Mesendoderm (in vitro differentiated cells): ENCODE measurements around the gene SMAD5.

Experiments used
- DNase-seq: peaks from one replicate; pipeline ENCODE4 v3.0.0; 2013
- H2AK5ac ChIP-seq: 2 replicates; pipeline ENCODE4 v1.6.1; 2013; ENCODE audit warnings: low read length, inconsistent platforms
- H2BK120ac ChIP-seq: 2 replicates; pipeline ENCODE4 v1.6.1; 2013; ENCODE audit warnings: low read depth, mild to moderate bottlenecking, low read length, moderate library complexity, mixed read lengths
- H2BK15ac ChIP-seq: replicated peaks from 2 replicates; pipeline ENCODE4 v1.6.1; 2013; ENCODE audit warnings: low read depth, mild to moderate bottlenecking, moderate library complexity
- H2BK5ac ChIP-seq: 2 replicates; pipeline ENCODE4 v1.6.1; 2013; ENCODE audit warnings: low read length, inconsistent platforms
- H3K18ac ChIP-seq: 2 replicates; pipeline ENCODE4 v1.6.1; 2013; ENCODE audit warnings: mild to moderate bottlenecking, low read length, mixed read lengths
- H3K23ac ChIP-seq: one replicate; pipeline ENCODE4 v1.6.1; 2013; ENCODE audit warnings: low read length
- H3K27ac ChIP-seq: 2 replicates; pipeline ENCODE4 v1.5.1; 2013; ENCODE audit warnings: low read depth, mild to moderate bottlenecking, inconsistent platforms, low read length, moderate library complexity
- H3K27me3 ChIP-seq: 2 replicates; pipeline ENCODE4 v1.6.1; 2013; ENCODE audit warnings: low read length, control low read depth, mild to moderate bottlenecking, inconsistent platforms; ENCODE audit not compliant: insufficient read depth, poor library complexity
- H3K36me3 ChIP-seq: 2 replicates; pipeline ENCODE4 v1.6.1; 2013; ENCODE audit warnings: low read length, inconsistent platforms; ENCODE audit not compliant: control insufficient read depth, insufficient read depth
- H3K4ac ChIP-seq: one replicate; pipeline ENCODE4 v1.6.1; 2013; ENCODE audit warnings: low read depth, mild to moderate bottlenecking, low read length, moderate library complexity
- H3K4me1 ChIP-seq: 2 replicates; pipeline ENCODE4 v1.6.1; 2013; ENCODE audit warnings: low read depth, low read length, inconsistent platforms; ENCODE audit not compliant: control insufficient read depth
- H3K4me2 ChIP-seq: 2 replicates; pipeline ENCODE4 v1.6.1; 2013; ENCODE audit warnings: low read length
- H3K4me3 ChIP-seq: 2 replicates; pipeline ENCODE4 v1.5.1; 2013; ENCODE audit warnings: mild to moderate bottlenecking, low read length
- H3K56ac ChIP-seq: one replicate; pipeline ENCODE4 v1.6.1; 2013; ENCODE audit warnings: low read length
- H3K79me1 ChIP-seq: 2 replicates; pipeline ENCODE4 v1.6.1; 2013; ENCODE audit warnings: low read length, inconsistent platforms
- H3K79me2 ChIP-seq: 2 replicates; pipeline ENCODE4 v1.6.1; 2013; ENCODE audit warnings: mild to moderate bottlenecking, low read length; ENCODE audit not compliant: control insufficient read depth, insufficient read depth
- H3K9ac ChIP-seq: 2 replicates; pipeline ENCODE4 v1.6.1; 2013; ENCODE audit warnings: low read length, inconsistent platforms
- H4K5ac ChIP-seq: one replicate; pipeline ENCODE4 v1.6.1; 2013; ENCODE audit warnings: low read length
- H4K8ac ChIP-seq: one replicate; pipeline ENCODE4 v1.6.1; 2013; ENCODE audit warnings: low read depth, mild to moderate bottlenecking, control low read depth, low read length, moderate library complexity
- WGBS: extraction: QIAGEN DNeasy Blood & Tissue Kit; methylation state at CpG from one replicate; pipeline ENCODE4 v1.1.7; 2013; ENCODE audit warnings: low lambda C conversion rate, missing lambda C conversion rate; ENCODE audit not compliant: insufficient coverage; ENCODE audit errors: extremely low coverage; 5-methylcytosine and 5-hydroxymethylcytosine counted together

The SMAD5 gene

DNA sequence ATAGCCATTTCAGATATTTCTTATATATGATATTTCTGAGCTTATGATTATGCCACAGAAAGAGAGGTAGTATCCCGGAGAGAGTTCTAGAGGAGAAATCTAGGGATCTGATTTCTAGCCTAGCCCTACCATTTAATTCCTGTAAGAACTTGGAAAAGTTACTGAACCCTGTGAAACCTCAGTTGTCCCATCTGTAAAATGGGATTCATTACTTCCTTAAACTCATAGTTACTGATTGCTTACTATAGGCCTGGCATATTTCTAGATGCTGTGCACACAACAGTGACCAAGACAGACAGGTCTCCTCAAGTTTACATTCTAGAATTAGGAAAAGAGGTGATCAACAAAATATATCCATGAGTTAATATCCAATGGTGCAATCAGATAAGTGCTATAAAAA is 30.8 kb upstream of the SMAD5 start:
- no peak overlapping the region for H2BK120ac ChIP-seq
- no peak overlapping the region for H3K18ac ChIP-seq
- H3K79me2 ChIP-seq, result no peaks in the 10 kb centered on the region
- H3K23ac ChIP-seq, result no peak overlapping the region
- no peak overlapping the region for H3K4me2 ChIP-seq
- no peak overlapping the region for H2AK5ac ChIP-seq
- no peak overlapping the region for H3K27ac ChIP-seq
- no peak for DNase-seq
- no peaks in the 10 kb centered on the region for H3K36me3 ChIP-seq
- H4K5ac ChIP-seq, result no peak overlapping the region
- H3K79me1 ChIP-seq, result no peaks in the 10 kb centered on the region
- no peak overlapping the region for H4K8ac ChIP-seq
- no peak overlapping the region for H2BK15ac ChIP-seq
- H3K4me1 ChIP-seq, result peaks cover 13% of the 10 kb centered on the region
- H3K4ac ChIP-seq, result no peak overlapping the region
- no peak overlapping the region for H2BK5ac ChIP-seq
- H3K56ac ChIP-seq, result no peak overlapping the region
- H3K27me3 ChIP-seq, result no peaks in the 10 kb centered on the region
- WGBS, result no CpG with 5 or more reads among the region's 1 CpG
- H3K4me3 ChIP-seq, result no peak overlapping the region
- no peak overlapping the region for H3K9ac ChIP-seq

DNA sequence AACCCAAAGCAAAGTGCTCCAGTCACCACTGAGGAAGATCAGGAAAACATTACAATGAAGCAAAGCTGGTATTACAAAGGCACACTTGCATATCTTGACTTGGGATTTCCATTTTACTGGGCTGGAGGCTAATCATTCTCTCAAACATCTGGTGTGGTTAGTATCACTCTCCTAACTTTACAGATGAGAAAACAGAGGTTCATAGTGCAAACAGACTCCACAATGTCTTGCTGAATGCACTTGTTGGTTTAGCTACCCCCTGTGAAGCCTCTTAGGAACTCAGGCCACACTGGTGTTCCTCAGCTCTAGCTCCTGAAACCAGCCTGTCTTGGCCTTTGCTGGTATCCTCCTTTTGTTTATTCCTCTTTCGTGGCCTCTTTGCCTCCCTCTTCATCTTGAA is 29.5 kb upstream of the SMAD5 start:
- no peak overlapping the region for H3K23ac ChIP-seq
- no peak overlapping the region for H3K4ac ChIP-seq
- no peak overlapping the region for H2BK15ac ChIP-seq
- H3K79me1 ChIP-seq, result no peaks in the 10 kb centered on the region
- H2BK120ac ChIP-seq, result no peak overlapping the region
- H3K18ac ChIP-seq, result no peak overlapping the region
- no peak overlapping the region for H3K9ac ChIP-seq
- no peaks in the 10 kb centered on the region for H3K79me2 ChIP-seq
- no peak overlapping the region for H2BK5ac ChIP-seq
- H2AK5ac ChIP-seq, result no peak overlapping the region
- H3K4me2 ChIP-seq, result no peak overlapping the region
- H3K4me1 ChIP-seq, result peaks cover 12% of the 10 kb centered on the region
- no peaks in the 10 kb centered on the region for H3K27me3 ChIP-seq
- H3K27ac ChIP-seq, result no peak overlapping the region
- no peaks in the 10 kb centered on the region for H3K36me3 ChIP-seq
- WGBS, result no CpG with 5 or more reads among the region's 1 CpG
- no peak overlapping the region for H4K8ac ChIP-seq
- H3K4me3 ChIP-seq, result no peak overlapping the region
- no peak overlapping the region for H3K56ac ChIP-seq
- H4K5ac ChIP-seq, result no peak overlapping the region
- no peak for DNase-seq

DNA sequence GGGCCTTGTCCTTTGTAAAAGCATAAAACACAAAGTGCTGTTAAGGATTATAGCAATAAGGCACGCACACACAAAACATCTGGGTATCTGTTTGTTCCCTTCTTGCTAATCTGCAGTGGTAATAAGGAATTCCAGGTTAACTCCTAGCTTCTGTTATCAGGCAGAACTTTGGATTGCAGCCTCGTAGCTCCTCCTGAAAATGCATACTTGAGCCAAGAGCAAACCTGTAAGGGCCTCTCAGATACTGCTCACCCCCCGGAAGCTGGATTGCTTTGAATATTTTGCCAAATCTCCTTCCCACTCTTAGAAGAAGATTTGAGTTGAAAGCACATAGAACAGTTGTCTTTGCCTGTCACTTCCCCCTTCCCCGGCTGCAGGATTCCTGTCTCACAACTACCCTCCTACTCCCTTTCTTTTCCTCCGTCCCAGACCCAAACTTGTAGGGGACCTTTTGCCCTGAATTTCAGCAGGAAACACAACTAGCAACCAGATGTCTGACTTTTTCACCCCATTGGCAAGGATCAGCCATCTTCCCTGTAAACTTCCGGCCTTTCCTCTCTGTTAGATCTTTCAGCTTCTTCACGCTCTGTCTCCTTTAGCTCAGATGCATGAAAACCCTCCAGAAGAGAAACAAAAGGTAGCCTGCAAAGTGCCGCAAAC is 28.2 kb upstream of the SMAD5 start:
- H3K56ac ChIP-seq, result peak overlapping the region; percentile 45
- no peak overlapping the region for H4K5ac ChIP-seq
- H3K4me2 ChIP-seq, result no peak overlapping the region
- no peaks in the 10 kb centered on the region for H3K79me2 ChIP-seq
- H3K4ac ChIP-seq, result no peak overlapping the region
- peak; percentile 33 for DNase-seq
- no peak overlapping the region for H3K4me3 ChIP-seq
- H3K18ac ChIP-seq, result no peak overlapping the region
- no peak overlapping the region for H2BK5ac ChIP-seq
- H3K23ac ChIP-seq, result no peak overlapping the region
- no peak overlapping the region for H2AK5ac ChIP-seq
- no peak overlapping the region for H4K8ac ChIP-seq
- H3K27me3 ChIP-seq, result no peaks in the 10 kb centered on the region
- no peak overlapping the region for H2BK15ac ChIP-seq
- H2BK120ac ChIP-seq, result no peak overlapping the region
- WGBS, result no CpG with 5 or more reads among the region's 8 CpGs
- H3K27ac ChIP-seq, result no peak overlapping the region
- H3K36me3 ChIP-seq, result no peaks in the 10 kb centered on the region
- no peaks in the 10 kb centered on the region for H3K79me1 ChIP-seq
- peaks cover 9% of the 10 kb centered on the region for H3K4me1 ChIP-seq
- peak overlapping the region; percentile 27 for H3K9ac ChIP-seq

DNA sequence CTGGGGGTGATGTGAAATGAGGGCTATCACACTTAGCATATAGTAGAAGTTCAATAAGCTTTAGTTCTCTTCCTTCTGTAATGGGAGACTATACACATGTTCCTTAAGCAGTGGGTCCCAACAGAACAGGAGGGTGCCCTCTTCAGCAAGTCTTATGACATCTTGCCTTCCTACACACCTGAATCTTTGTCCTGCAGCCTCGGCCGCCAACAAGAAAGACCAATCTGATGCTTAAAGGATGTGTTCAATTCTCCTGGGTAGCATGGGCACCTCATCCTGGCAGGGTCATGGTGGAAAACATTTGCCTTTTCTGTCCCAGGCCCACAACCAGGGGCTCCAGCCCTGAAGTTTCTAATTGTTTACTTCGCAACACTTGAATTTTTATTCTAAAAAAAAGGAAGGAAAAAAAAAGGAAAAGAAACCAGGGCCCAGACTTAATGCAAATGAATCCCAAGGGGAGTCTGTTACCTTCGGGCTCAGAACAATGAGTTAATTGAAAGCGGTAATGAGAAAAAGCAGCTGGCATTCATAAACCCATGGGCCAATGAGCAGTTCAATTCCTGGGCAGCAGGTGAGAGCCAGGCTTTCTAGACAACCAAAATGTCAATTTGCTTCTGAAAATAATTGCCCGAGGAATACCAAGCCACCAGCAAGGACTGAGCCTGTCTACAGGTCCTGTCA is 26.2 kb upstream of the SMAD5 start:
- H4K5ac ChIP-seq, result no peak overlapping the region
- H2AK5ac ChIP-seq, result no peak overlapping the region
- no peaks in the 10 kb centered on the region for H3K79me2 ChIP-seq
- H3K27me3 ChIP-seq, result no peaks in the 10 kb centered on the region
- no peak overlapping the region for H3K18ac ChIP-seq
- peak overlapping the region; percentile 65 for H3K4ac ChIP-seq
- H3K4me3 ChIP-seq, result no peak overlapping the region
- H2BK5ac ChIP-seq, result no peak overlapping the region
- no peak overlapping the region for H4K8ac ChIP-seq
- no peak overlapping the region for H3K23ac ChIP-seq
- no peak overlapping the region for H3K27ac ChIP-seq
- no peak for DNase-seq
- H3K36me3 ChIP-seq, result no peaks in the 10 kb centered on the region
- WGBS, result no CpG with 5 or more reads among the region's 6 CpGs
- H3K56ac ChIP-seq, result no peak overlapping the region
- H3K79me1 ChIP-seq, result no peaks in the 10 kb centered on the region
- peaks cover 9% of the 10 kb centered on the region for H3K4me1 ChIP-seq
- H3K4me2 ChIP-seq, result no peak overlapping the region
- H2BK120ac ChIP-seq, result no peak overlapping the region
- H3K9ac ChIP-seq, result no peak overlapping the region
- H2BK15ac ChIP-seq, result no peak overlapping the region

DNA sequence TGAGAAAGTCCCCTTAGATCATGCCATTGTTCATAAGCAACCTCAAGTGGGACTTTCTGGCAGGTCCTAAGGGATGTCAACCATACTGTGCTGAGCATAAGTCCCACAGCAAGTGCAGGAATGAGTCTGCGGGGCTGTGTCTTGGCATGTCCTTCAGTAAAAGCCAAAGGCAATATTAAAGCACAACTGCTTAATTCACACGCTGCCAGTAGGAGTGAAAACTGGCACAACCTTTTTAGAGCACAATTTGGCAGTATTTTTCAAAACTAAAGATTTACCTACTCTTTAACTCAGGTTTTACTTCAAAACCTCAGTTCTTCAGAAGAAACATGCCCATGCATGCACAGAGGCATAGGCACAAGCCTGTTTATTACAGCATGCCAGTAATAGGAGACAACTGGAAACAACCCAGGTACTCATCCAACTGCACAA is 24.4 kb upstream of the SMAD5 start:
- H3K4me3 ChIP-seq, result no peak overlapping the region
- no peak overlapping the region for H4K5ac ChIP-seq
- H3K4me1 ChIP-seq, result peaks cover 9% of the 10 kb centered on the region
- no peaks in the 10 kb centered on the region for H3K79me2 ChIP-seq
- no peaks in the 10 kb centered on the region for H3K79me1 ChIP-seq
- H2BK120ac ChIP-seq, result no peak overlapping the region
- H3K23ac ChIP-seq, result no peak overlapping the region
- no peak overlapping the region for H3K27ac ChIP-seq
- H3K36me3 ChIP-seq, result no peaks in the 10 kb centered on the region
- H3K18ac ChIP-seq, result no peak overlapping the region
- H3K27me3 ChIP-seq, result no peaks in the 10 kb centered on the region
- no peak overlapping the region for H3K4me2 ChIP-seq
- WGBS, result no CpG with 5 or more reads among the region's 2 CpGs
- no peak for DNase-seq
- no peak overlapping the region for H3K4ac ChIP-seq
- no peak overlapping the region for H2BK5ac ChIP-seq
- H2AK5ac ChIP-seq, result no peak overlapping the region
- H3K56ac ChIP-seq, result no peak overlapping the region
- H4K8ac ChIP-seq, result no peak overlapping the region
- peak overlapping the region; percentile 43 for H2BK15ac ChIP-seq
- no peak overlapping the region for H3K9ac ChIP-seq
